PFSK-1 (cell line): ENCODE results near the gene GPD1L.

Experiments used
- FOXP2 ChIP-seq: optimal IDR thresholded peaks from 2 replicates; pipeline ENCODE3; 2011; ENCODE audit warnings: borderline replicate concordance, control low read depth, inconsistent platforms; ENCODE audit not compliant: insufficient read depth; ENCODE audit errors: extremely low read length, extremely low read depth
- POLR2AphosphoS5 ChIP-seq: IDR thresholded peaks from 2 replicates; pipeline ENCODE4 v1.6.1; 2012; ENCODE audit warnings: low read depth, mild to moderate bottlenecking, control low read depth, low read length, moderate library complexity
- SIN3A ChIP-seq: IDR thresholded peaks from 2 replicates; pipeline ENCODE4 v1.6.1; 2012; ENCODE audit warnings: mild to moderate bottlenecking, low read length, moderate library complexity, borderline replicate concordance; ENCODE audit not compliant: insufficient read depth
- TAF1 ChIP-seq: IDR thresholded peaks from 2 replicates; pipeline ENCODE4 v1.6.1; 2012; ENCODE audit warnings: low read length, control low read depth, borderline replicate concordance; ENCODE audit not compliant: insufficient read depth
- TF ChIP-seq, protein P1 (sequence below), 2 experiments: IDR thresholded peaks; 2 replicates each; pipeline versions ENCODE4 v1.6.1 to v1.8.0; 2011 to 2012; ENCODE audit warnings: low read depth in 2 of 2, low read length in 2 of 2, control low read depth in 1 of 2, inconsistent platforms in 1 of 2, mild to moderate bottlenecking in 1 of 2, moderate library complexity in 1 of 2; ENCODE audit not compliant: insufficient read depth in 1 of 2

Gene GPD1L

DNA sequence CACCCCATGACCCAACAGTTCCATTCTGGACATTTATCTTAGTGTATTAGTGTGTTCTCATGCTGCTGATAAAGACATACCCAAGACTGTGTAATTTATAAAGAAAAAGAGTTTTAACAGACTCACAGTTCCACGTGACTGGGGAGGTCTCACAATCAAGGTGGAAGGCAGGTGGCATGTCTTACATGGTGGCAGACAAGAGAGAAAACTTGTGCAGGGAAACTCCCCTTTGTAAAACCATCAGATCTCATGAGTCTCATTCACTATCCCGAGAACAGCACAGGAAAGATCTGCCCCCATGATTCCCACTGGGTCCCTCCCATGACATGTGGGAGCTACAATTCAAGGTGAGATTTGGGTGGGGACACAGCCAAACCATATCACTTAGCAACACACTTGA, 21.6 kb upstream of the GPD1L start:
- TF ChIP-seq SIN3A (no peak), FOXP2 (no peak), POLR2AphosphoS5 (no peak), TAF1 (no peak)
- TF ChIP-seq, protein P1, sequence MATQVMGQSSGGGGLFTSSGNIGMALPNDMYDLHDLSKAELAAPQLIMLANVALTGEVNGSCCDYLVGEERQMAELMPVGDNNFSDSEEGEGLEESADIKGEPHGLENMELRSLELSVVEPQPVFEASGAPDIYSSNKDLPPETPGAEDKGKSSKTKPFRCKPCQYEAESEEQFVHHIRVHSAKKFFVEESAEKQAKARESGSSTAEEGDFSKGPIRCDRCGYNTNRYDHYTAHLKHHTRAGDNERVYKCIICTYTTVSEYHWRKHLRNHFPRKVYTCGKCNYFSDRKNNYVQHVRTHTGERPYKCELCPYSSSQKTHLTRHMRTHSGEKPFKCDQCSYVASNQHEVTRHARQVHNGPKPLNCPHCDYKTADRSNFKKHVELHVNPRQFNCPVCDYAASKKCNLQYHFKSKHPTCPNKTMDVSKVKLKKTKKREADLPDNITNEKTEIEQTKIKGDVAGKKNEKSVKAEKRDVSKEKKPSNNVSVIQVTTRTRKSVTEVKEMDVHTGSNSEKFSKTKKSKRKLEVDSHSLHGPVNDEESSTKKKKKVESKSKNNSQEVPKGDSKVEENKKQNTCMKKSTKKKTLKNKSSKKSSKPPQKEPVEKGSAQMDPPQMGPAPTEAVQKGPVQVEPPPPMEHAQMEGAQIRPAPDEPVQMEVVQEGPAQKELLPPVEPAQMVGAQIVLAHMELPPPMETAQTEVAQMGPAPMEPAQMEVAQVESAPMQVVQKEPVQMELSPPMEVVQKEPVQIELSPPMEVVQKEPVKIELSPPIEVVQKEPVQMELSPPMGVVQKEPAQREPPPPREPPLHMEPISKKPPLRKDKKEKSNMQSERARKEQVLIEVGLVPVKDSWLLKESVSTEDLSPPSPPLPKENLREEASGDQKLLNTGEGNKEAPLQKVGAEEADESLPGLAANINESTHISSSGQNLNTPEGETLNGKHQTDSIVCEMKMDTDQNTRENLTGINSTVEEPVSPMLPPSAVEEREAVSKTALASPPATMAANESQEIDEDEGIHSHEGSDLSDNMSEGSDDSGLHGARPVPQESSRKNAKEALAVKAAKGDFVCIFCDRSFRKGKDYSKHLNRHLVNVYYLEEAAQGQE (IDR thresholded peaks at IDR 0.05; ENCODE audit: insufficient read depth in 1 of 2, low read depth in 2 of 2, low read length in 2 of 2): no peak

DNA sequence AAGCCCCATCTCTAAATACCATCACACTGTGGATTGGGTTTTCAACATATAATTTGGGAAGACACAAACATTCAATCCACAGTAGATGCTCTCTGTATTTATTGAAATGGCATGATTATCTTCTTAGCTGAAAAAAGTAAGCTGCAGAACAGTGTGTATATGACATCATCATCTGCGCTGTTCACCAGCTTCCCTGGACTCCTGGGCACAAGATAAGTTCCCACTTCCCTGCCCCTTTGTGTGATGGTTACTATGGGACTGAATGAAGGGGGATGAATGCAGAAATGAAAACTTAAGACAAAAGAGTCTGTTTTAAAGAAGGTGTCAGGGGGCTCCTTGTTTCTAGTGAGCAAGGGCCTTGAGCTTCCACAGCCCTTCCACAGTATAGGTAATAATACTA, 20.0 kb upstream of the GPD1L start:
- TF ChIP-seq SIN3A: no peak
- TF ChIP-seq, protein P1 (IDR thresholded peaks at IDR 0.05; ENCODE audit: insufficient read depth in 1 of 2, low read depth in 2 of 2, low read length in 2 of 2): no peak

DNA sequence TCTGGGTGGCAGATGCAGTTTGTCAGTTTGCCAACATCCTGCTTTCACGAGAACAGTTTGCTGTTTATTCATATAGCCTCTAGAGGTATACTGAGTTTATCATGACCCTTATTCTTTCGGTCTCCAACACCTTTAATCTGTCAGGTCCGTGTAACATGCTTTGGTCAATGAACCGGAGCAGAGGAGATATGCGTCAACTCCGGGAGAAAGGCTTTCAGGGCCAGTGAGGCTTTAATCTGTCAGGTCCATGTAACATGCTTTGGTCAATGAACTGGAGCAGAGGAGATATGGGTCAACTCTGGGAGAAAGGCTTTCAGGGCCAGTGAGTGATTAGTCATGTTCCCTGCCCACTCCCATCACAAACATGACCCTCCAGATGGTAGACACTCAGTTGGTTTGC, 16.9 kb upstream of the GPD1L start:
- TF ChIP-seq POLR2AphosphoS5: no peak
- no peak for TF ChIP-seq FOXP2
- TF ChIP-seq, protein P1 (IDR thresholded peaks at IDR 0.05; ENCODE audit: insufficient read depth in 1 of 2, low read depth in 2 of 2, low read length in 2 of 2): no peak
- no peak for TF ChIP-seq TAF1
- TF ChIP-seq SIN3A: no peak

DNA sequence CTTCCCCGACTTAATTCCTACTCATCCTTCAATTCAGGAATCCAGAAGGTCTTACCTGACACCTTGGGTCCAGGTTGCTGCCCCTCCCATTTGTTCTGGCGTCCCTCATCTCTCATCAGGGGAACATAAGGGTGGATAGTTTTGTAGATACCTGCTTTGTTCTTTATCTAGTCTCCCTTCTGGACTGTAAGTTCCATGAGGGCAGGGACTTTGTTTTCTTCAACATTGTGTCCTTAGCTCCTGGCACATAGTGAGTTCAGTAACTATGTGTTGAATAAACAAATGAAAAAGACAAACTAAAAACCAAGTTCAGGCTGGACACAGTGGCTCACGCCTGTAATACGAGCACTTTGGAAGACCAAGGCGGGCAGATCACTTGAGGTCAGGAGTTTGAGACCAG, 13.2 kb upstream of the GPD1L start:
- no peak for TF ChIP-seq FOXP2

DNA sequence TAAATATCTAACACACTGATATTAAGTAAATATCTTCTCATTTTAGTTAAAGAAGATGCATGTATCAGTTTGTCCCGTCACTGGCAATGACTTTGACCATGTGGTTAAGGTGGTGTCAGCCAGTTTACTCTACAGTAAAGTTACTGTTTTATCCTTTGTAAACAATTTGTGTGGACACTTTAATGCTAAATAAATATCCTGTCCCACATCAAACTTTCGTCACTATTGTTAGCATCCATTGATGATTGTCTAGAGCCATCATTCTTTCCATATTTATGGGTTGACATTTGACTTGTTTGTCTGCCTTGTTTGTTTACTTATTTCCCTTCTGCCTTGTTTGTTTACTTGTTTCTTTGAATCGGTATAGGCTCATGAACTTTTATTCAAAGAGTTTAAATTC, 11.0 kb upstream of the GPD1L start:
- TF ChIP-seq TAF1 (no peak), POLR2AphosphoS5 (no peak), SIN3A (no peak), FOXP2 (no peak)
- TF ChIP-seq, protein P1 (IDR thresholded peaks at IDR 0.05; ENCODE audit: insufficient read depth in 1 of 2, low read depth in 2 of 2, low read length in 2 of 2): no peak
